Lung (tissue), 12 donors: Measurements from ENCODE around the gene GSC2. TPM values are rescaled to one million over a fixed set of nuclear protein-coding genes. Genes with fewer than 3 reads are reported as not detected.

Experiments
- ATAC-seq: fragments of 200-7000 bp; cut with Tn5 transposase; one replicate; pipeline ENCODE4 v1.9.1; 2020; ENCODE audit warnings: moderate number of reproducible peaks; ENCODE audit not compliant: insufficient read depth, low FRiP score
- DNase-seq, 3 donors: peaks; one replicate each; pipeline ENCODE4 v3.0.0-alpha.2; 2013 to 2017
- H3K27ac ChIP-seq, 2 donors: one replicate each; pipeline ENCODE4 v1.5.1; 2013; ENCODE audit warnings: mild to moderate bottlenecking in 2 of 2, moderate library complexity in 2 of 2, control low read depth in 1 of 2, inconsistent platforms in 1 of 2, low read depth in 1 of 2, low read length in 1 of 2
- H3K27me3 ChIP-seq, 3 donors: one replicate each; pipeline ENCODE4 v1.5.1; 2013; ENCODE audit warnings: low read length in 2 of 3; ENCODE audit not compliant: control insufficient read depth in 3 of 3, insufficient read depth in 3 of 3
- H3K36me3 ChIP-seq, 4 donors: one replicate each; pipeline ENCODE4 v1.5.1; 2013; ENCODE audit warnings: low read length in 4 of 4, mild to moderate bottlenecking in 1 of 4, moderate library complexity in 1 of 4; ENCODE audit not compliant: control insufficient read depth in 4 of 4, insufficient read depth in 4 of 4
- H3K4me1 ChIP-seq, 5 donors: one replicate each; pipeline ENCODE4 v1.5.1; 2013; ENCODE audit warnings: low read length in 5 of 5, mild to moderate bottlenecking in 2 of 5, moderate library complexity in 1 of 5; ENCODE audit not compliant: control insufficient read depth in 5 of 5, insufficient read depth in 5 of 5
- H3K4me3 ChIP-seq: one replicate; pipeline ENCODE4 v1.5.1; 2013; ENCODE audit warnings: mild to moderate bottlenecking, control low read depth, moderate library complexity
- H3K9ac ChIP-seq, 2 donors: one replicate each; pipeline ENCODE4 v1.5.1; 2013; ENCODE audit warnings: low read length in 2 of 2, control low read depth in 1 of 2; ENCODE audit not compliant: insufficient read depth in 1 of 2
- H3K9me3 ChIP-seq, 4 donors: one replicate each; pipeline ENCODE4 v1.5.1; 2013; ENCODE audit warnings: low read length in 3 of 4, mild to moderate bottlenecking in 1 of 4, moderate library complexity in 1 of 4; ENCODE audit not compliant: control insufficient read depth in 4 of 4, insufficient read depth in 3 of 4
- WGBS, 2 donors: extraction: QIAGEN DNeasy Blood & Tissue Kit; methylation state at CpG; one replicate each; pipeline ENCODE4 v1.1.7; 2013; 5-methylcytosine and 5-hydroxymethylcytosine counted together
- polyA plus RNA-seq, 2 donors: library from polyadenylated mRNA; stranded (reverse); fragments of 200-250 nt; gene quantifications; one replicate each; pipeline ENCODE4 v1.2.1, GENCODE V29; 2013
- total RNA-seq, 2 donors: library from RNA; depleted of rRNA in 1 of 2; stranded (reverse); fragments of >200 nt in 1 of 2; gene quantifications; one replicate each; pipeline ENCODE4 v1.2.1, GENCODE V29; 2014 to 2021
- TF ChIP-seq, protein P1 (sequence below): IDR thresholded peaks from 2 replicates; pipeline ENCODE4 v1.5.1; 2012; ENCODE audit warnings: mild to moderate bottlenecking; ENCODE audit errors: control extremely low read depth, extremely low read depth
- donor health status: control.
- donor health status: control.
- donor health status: Bipolar disorder and iron deficiency.
- donor health status: healthy.
- donor health status: DM: yes; HTN: yes; CAD: no.

GSC2 gene
- total and polyA plus RNA-seq, 4 donors, result not detected

DNA sequence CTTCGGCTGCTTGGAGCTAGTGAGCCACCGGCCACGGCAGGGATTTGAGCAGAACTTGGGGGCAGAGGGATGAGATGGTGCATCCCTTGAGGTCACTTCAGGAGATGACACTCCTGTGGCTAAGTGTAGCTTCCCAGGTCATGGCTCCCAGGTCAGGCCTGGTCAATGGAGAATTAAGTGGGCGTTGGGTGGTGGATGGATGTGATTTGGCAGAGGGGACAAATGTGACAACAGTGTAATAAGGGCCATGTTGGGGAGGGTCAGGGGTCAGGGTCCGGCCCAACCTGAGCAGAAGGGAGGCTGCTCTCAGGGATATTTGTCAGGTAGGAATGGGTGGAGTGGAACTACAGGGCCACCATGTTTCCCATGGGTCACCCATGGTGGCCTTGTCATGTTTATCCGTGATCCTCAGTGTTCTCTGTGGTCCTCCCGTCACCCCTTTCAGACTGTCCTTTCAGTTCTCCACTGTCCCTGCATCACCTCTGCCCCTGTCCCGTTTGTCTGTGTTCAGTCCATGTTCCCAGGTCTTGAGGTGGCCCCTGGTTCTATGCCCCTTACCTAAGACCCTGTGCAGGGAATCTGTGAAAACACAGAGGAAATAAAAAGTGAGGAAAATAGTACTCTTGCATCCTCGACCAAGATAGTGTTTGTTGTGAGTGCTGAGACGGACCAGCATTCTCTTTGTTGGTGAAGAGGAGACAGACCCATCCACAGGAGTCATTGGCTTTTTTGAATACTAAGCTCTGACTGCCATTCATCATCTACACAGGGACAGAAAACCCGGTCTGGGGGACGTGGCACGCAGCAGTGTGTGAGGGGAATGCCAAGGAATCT lies 22.3 kb upstream of the GSC2 start:
- peaks cover 0 to 27% (median 16%) of the 10 kb centered on the region in 3 donors for H3K27me3 ChIP-seq
- H3K4me1 ChIP-seq, result peaks cover 4 to 40% (median 11%) of the 10 kb centered on the region in 5 donors
- H3K9ac ChIP-seq, result peak overlapping the region; percentile 65 to 77
- H3K9me3 ChIP-seq, result no peaks in the 10 kb centered on the region
- H3K27ac ChIP-seq, result peak overlapping the region; percentile 86 to 88
- TF ChIP-seq, protein P1, sequence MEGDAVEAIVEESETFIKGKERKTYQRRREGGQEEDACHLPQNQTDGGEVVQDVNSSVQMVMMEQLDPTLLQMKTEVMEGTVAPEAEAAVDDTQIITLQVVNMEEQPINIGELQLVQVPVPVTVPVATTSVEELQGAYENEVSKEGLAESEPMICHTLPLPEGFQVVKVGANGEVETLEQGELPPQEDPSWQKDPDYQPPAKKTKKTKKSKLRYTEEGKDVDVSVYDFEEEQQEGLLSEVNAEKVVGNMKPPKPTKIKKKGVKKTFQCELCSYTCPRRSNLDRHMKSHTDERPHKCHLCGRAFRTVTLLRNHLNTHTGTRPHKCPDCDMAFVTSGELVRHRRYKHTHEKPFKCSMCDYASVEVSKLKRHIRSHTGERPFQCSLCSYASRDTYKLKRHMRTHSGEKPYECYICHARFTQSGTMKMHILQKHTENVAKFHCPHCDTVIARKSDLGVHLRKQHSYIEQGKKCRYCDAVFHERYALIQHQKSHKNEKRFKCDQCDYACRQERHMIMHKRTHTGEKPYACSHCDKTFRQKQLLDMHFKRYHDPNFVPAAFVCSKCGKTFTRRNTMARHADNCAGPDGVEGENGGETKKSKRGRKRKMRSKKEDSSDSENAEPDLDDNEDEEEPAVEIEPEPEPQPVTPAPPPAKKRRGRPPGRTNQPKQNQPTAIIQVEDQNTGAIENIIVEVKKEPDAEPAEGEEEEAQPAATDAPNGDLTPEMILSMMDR, result no peak
- ATAC-seq, result no peak
- peaks cover 0 to 3% (median under 1%) of the 10 kb centered on the region in 4 donors for H3K36me3 ChIP-seq
- DNase-seq, result no peak
- 35 to 48% methylated on average over 13 of the region's 13 CpGs for WGBS, 2 donors
- peak overlapping the region; percentile 86 for H3K4me3 ChIP-seq

DNA sequence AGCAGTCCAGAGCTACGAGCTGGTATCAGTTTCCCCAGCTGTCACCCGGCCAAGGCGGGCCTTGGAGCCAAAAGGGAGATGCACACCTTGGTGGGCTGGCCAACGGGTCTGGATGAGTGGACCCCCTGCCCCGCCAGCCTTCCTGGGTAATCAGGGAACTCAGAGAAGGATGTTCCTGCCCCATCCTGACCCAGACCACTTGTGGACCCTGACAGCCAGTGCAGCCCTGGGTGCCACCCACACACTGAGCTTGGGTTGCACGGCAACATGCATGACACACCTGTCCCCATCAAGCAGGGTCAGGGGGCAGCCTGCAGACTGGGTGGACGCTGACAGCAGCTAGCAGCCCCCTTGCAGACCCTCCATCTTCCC lies 19.8 kb upstream of the GSC2 start:
- Histone ChIP-seq H3K9me3 (no peaks in the 10 kb centered on the region), H3K36me3 (peaks cover 0 to 2% (median 0%) of the 10 kb centered on the region in 4 donors), H3K9ac (no peak overlapping the region), H3K4me3 (no peak overlapping the region), H3K27me3 (peaks cover 0 to 38% (median 18%) of the 10 kb centered on the region in 3 donors), H3K27ac (no peak overlapping the region), H3K4me1 (peaks cover 4 to 31% (median 11%) of the 10 kb centered on the region in 5 donors)
- TF ChIP-seq, protein P1, result no peak
- no peak for DNase-seq
- WGBS, 2 donors, result 50 to 66% methylated on average over 7 of the region's 7 CpGs
- ATAC-seq, result no peak

DNA sequence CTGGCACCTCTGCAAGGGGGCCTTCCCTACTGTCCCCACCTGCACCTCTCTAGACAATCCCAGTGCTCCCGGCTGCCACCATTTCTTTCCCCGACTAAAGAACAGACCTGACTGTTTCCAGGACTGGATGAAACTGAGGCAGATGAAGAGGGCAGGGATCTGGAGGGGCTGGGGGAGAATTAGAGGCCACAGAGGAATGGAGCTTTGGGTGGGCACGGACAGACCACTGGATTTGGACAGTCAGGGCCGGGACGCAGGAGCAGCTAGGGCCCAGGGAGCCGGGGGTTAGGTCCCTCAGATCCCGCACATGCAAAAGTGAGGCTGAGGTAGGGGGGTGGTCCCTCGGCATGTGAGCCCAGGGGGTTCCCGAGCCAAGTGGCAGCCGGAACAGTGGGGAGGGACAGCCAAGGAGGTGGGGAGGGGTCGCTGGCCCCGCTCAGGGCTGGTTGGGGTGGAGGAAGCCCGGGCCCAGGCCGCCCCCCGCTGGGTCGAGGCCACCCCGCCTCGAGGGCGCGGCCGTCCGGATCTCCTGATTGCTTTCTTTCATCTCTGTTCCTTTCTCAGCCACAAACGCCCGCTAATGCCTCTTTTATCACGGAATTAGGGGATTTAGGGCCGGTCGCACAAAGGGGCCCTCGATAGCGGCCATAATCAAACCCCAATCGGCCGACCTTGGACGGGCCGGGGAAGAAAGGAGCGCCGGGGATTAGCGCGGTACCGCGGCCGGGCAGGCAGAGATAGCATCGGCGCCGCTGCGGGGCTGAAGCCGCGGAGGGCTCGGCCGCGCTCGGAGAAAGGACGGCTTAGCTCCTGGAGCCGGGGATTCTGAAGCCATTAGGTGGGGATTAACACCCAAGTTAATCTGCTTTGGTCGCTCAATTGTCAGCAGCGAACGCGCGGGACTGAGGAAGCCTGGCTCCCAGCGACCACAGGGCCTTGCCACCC lies 19.2 kb upstream of the GSC2 start:
- H3K9me3 ChIP-seq, result no peaks in the 10 kb centered on the region
- no peak overlapping the region for H3K4me3 ChIP-seq
- no peak overlapping the region for H3K27ac ChIP-seq
- TF ChIP-seq, protein P1, result no peak
- peaks cover 0 to 2% (median 0%) of the 10 kb centered on the region in 4 donors for H3K36me3 ChIP-seq
- H3K4me1 ChIP-seq, result peaks cover 4 to 27% (median 11%) of the 10 kb centered on the region in 5 donors
- ATAC-seq (no peak), DNase-seq (no peak)
- peaks cover 0 to 38% (median 18%) of the 10 kb centered on the region in 3 donors for H3K27me3 ChIP-seq
- 7% methylated on average over 58 of the region's 58 CpGs for WGBS, 2 donors
- H3K9ac ChIP-seq, result no peak overlapping the region
